ENCODE measurements around the gene FAM171A2. TPM values are rescaled to one million over a fixed set of nuclear protein-coding genes. Genes with fewer than 3 reads are reported as not detected.
A peak's percentile ranks its signal among the peaks of the same experiment; 100 is the strongest.

Gene FAM171A2
- total RNA-seq, 1 experiment from 2014 or later = 27.5 TPM

GRCh38 chr17:44355642-44356099, 8.0 kb downstream of the FAM171A2 start:
- no peaks in the 10 kb centered on the region for H3K9me3 ChIP-seq (ENCODE audit: control insufficient read depth, low read depth, low read length)
- H3K4me3 Mint-ChIP-seq = peak overlapping the region in 1 of 2 experiments; percentile 52; a peak in 2 of 5 replicates
- peaks cover 3 to 28% (median 14%) of the 10 kb centered on the region in 3 experiments; a peak in 6 of 7 replicates for H3K36me3 Mint-ChIP-seq (ENCODE audit: insufficient read depth in 1 of 3, low read depth in 3 of 3)
- no peak for DNase-seq
- peaks cover 3% of the 10 kb centered on the region for H3K23me2 ChIP-seq (ENCODE audit: insufficient read length, low read depth, low read length, poor library complexity, severe bottlenecking)
- H3K4me1 Mint-ChIP-seq = peaks cover 6 to 23% of the 10 kb centered on the region in 2 experiments
- H3K79me1 ChIP-seq (ENCODE audit: insufficient read depth, low read depth, low read length, poor library complexity, severe bottlenecking) = no peaks in the 10 kb centered on the region
- no peak overlapping the region for H2AFZ ChIP-seq (ENCODE audit: low read length)
- H3K4me2 ChIP-seq (ENCODE audit: insufficient read depth, insufficient read length, low read length) = no peak overlapping the region
- no peaks in the 10 kb centered on the region for H4K20me1 ChIP-seq (ENCODE audit: control insufficient read depth, insufficient read depth, insufficient read length)
- H3K27ac Mint-ChIP-seq = no peak overlapping the region
- no peak overlapping the region for H3T11ph ChIP-seq (ENCODE audit: low read length)
- no peak overlapping the region for H2AK5ac ChIP-seq (ENCODE audit: insufficient read length, low read length)
- H3K27me3 ChIP-seq (ENCODE audit: insufficient read depth, low read length) = no peaks in the 10 kb centered on the region
- no peak overlapping the region for H4K91ac ChIP-seq (ENCODE audit: insufficient read length, low read depth, low read length)
- no peaks in the 10 kb centered on the region; a peak in 1 of 5 replicates for H3K9me3 Mint-ChIP-seq
- no CpG with 5 or more reads among the region's 17 CpGs for WGBS (ENCODE audit: extremely low coverage, insufficient read length, low lambda C conversion rate)
- H3K14ac ChIP-seq (ENCODE audit: insufficient read depth, low read length) = no peak overlapping the region
- H3K23ac ChIP-seq (ENCODE audit: insufficient read length, low read depth, low read length) = no peak overlapping the region
- no peak overlapping the region for H2BK12ac ChIP-seq (ENCODE audit: insufficient read length, low read depth, low read length)
- H3K4me1 ChIP-seq (ENCODE audit: insufficient read depth, low read length) = peaks cover under 1% of the 10 kb centered on the region; the same call in 1 of the 2 replicates
- H4K5ac ChIP-seq (ENCODE audit: insufficient read length, low read depth, low read length) = no peak overlapping the region
- peaks cover 5% of the 10 kb centered on the region; the same call in 1 of the 2 replicates for H3K27me3 Mint-ChIP-seq (ENCODE audit: low read depth)
- no peak overlapping the region for H4K8ac ChIP-seq (replicated peaks; ENCODE audit: insufficient read length, low read depth, low read length)
- H3K18ac ChIP-seq (ENCODE audit: insufficient read length, low read depth, low read length) = no peak overlapping the region
- no peak overlapping the region for H3K9ac ChIP-seq (ENCODE audit: extremely low read depth, insufficient read length, low read length)
- no peak overlapping the region for H3K4ac ChIP-seq (ENCODE audit: low read depth, low read length)
- H3K27ac ChIP-seq (ENCODE audit: insufficient read length, low read depth, low read length) = no peak overlapping the region
- H3K56ac ChIP-seq (ENCODE audit: insufficient read length, low read depth, low read length) = no peak overlapping the region
- no peak overlapping the region for H2BK120ac ChIP-seq (ENCODE audit: low read depth, low read length, poor library complexity, severe bottlenecking)
- H3K79me2 ChIP-seq (ENCODE audit: insufficient read depth, low read length) = no peaks in the 10 kb centered on the region
- no peak overlapping the region for H2BK5ac ChIP-seq (ENCODE audit: insufficient read length, low read length)
- H2BK20ac ChIP-seq (ENCODE audit: low read depth, low read length, poor library complexity, severe bottlenecking) = no peak overlapping the region
- H2BK15ac ChIP-seq (ENCODE audit: low read depth, low read length) = no peak overlapping the region
- TF ChIP-seq, protein P1, sequence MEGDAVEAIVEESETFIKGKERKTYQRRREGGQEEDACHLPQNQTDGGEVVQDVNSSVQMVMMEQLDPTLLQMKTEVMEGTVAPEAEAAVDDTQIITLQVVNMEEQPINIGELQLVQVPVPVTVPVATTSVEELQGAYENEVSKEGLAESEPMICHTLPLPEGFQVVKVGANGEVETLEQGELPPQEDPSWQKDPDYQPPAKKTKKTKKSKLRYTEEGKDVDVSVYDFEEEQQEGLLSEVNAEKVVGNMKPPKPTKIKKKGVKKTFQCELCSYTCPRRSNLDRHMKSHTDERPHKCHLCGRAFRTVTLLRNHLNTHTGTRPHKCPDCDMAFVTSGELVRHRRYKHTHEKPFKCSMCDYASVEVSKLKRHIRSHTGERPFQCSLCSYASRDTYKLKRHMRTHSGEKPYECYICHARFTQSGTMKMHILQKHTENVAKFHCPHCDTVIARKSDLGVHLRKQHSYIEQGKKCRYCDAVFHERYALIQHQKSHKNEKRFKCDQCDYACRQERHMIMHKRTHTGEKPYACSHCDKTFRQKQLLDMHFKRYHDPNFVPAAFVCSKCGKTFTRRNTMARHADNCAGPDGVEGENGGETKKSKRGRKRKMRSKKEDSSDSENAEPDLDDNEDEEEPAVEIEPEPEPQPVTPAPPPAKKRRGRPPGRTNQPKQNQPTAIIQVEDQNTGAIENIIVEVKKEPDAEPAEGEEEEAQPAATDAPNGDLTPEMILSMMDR (conservative IDR thresholded peaks at IDR 0.05) = no peak

Measured in H9 (cell line).